K562 (cell line): Measurements from ENCODE around the gene RAB3GAP1. TPM values are rescaled to one million over a fixed set of nuclear protein-coding genes. Genes with fewer than 3 reads are reported as not detected.

Experiments used
- EP300 ChIP-seq: IDR thresholded peaks from 2 replicates; pipeline ENCODE4 v1.6.1; 2012; ENCODE audit warnings: low read length, improper control_type of control experiment
- FOXJ2 ChIP-seq: fragments of 200-800 bp; sonication (Bioruptor generic); IDR thresholded peaks from 2 replicates; pipeline ENCODE4 v1.6.1; 2016; ENCODE audit warnings: missing genetic modification characterization, missing compliant biosample characterization
- HEY1 ChIP-seq: fragments of 250-450 bp; sonication (Bioruptor Pico); IDR thresholded peaks from 2 replicates; pipeline ENCODE4 v1.5.0; 2020; ENCODE audit warnings: mild to moderate bottlenecking, moderate library complexity, borderline replicate concordance
- JUND ChIP-seq, 2 experiments: IDR thresholded peaks; 2 replicates in 1 of 2; 3 replicates in 1 of 2; pipeline ENCODE4 v1.6.1; 2011; ENCODE audit warnings: borderline replicate concordance in 2 of 2, low read depth in 2 of 2, low read length in 2 of 2, improper control_type of control experiment in 1 of 2, missing biosample characterization in 1 of 2, missing genetic modification characterization in 1 of 2, missing genetic modification reagents in 1 of 2
- KLF13 ChIP-seq: fragments of 450-650 bp; IDR thresholded peaks from 2 replicates; pipeline ENCODE4 v1.6.1; 2016; ENCODE audit warnings: missing genetic modification characterization, low read depth, mild to moderate bottlenecking, missing compliant biosample characterization, moderate library complexity, borderline replicate concordance
- POLR2H ChIP-seq: IDR thresholded peaks from 2 replicates; pipeline ENCODE4 v1.6.1; 2016; ENCODE audit warnings: missing genetic modification characterization, low read depth, mild to moderate bottlenecking, control low read depth, missing compliant biosample characterization, moderate library complexity
- RHOXF2B ChIP-seq: fragments of 250-450 bp; sonication (Bioruptor Pico); conservative IDR thresholded peaks from 2 replicates; pipeline ENCODE4 v1.5.1; 2021
- RNF2 ChIP-seq: sonication (generic); IDR thresholded peaks from 2 replicates; pipeline ENCODE4 v1.6.1; 2016
- ZNF561 ChIP-seq: fragments of 450-650 bp; formaldehyde crosslinking; conservative IDR thresholded peaks from 2 replicates; pipeline ENCODE4 v1.4.0; 2020; ENCODE audit warnings: mild to moderate bottlenecking, moderate library complexity
- ZNF766 ChIP-seq: fragments of 200-800 bp; sonication (Bioruptor generic); conservative IDR thresholded peaks from 2 replicates; pipeline ENCODE4 v1.6.1; 2016; ENCODE audit warnings: missing genetic modification characterization, missing compliant biosample characterization
- ZSCAN32 ChIP-seq: fragments of 450-650 bp; formaldehyde crosslinking; IDR thresholded peaks from 2 replicates; pipeline ENCODE4 v1.4.0; 2020; ENCODE audit warnings: mild to moderate bottlenecking, moderate library complexity
- polyA plus RNA-seq, 8 experiments: library from polyadenylated mRNA; depleted of rRNA in 4 of 8; stranded (reverse) in 5 of 8; unstranded in 3 of 8; fragments of >200 nt; fragmentation: Nextera tagmentation in 2 of 8; fragmentation: Illumina TruSeq in 1 of 8; extraction: Ambion mirVana in 2 of 8; extraction: Trizol in 1 of 8; gene quantifications; 2 replicates each; pipeline versions ENCODE4 v1.2.1 to v1.2.3, GENCODE V29; 2011 to 2014; ENCODE audit warnings: inconsistent platforms in 1 of 8, missing spikeins in 1 of 8
- total RNA-seq, 7 experiments: library from RNA; depleted of rRNA in 6 of 7; stranded (reverse); fragments of >200 nt in 6 of 7; fragmentation: Illumina TruSeq in 2 of 7; extraction: Trizol in 2 of 7; gene quantifications; 2 replicates each; pipeline versions ENCODE4 v1.2.1 to v1.2.3, GENCODE V29; 2011 to 2021; ENCODE audit warnings: low replicate concordance in 1 of 7
- TF ChIP-seq, protein P1 (sequence below): fragments of 450-650 bp; IDR thresholded peaks from 2 replicates; pipeline ENCODE4 v1.6.1; 2016; ENCODE audit warnings: mild to moderate bottlenecking, moderate library complexity
- TF ChIP-seq, protein P2 (sequence below): fragments of 450-650 bp; IDR thresholded peaks from 2 replicates; pipeline ENCODE4 v1.6.1; 2016; ENCODE audit warnings: missing biosample characterization, missing genetic modification characterization
- TF ChIP-seq, protein P3 (sequence below), 2 experiments: fragments of 450-650 bp in 1 of 2; sonication (generic) in 1 of 2; formaldehyde crosslinking; conservative IDR thresholded peaks; 2 replicates each; pipeline versions ENCODE4 v1.4.0 to v1.8.1; 2020 to 2022; ENCODE audit warnings: mild to moderate bottlenecking in 1 of 2, missing genetic modification reagents in 1 of 2
- TF ChIP-seq, protein P4 (sequence below): fragments of 250-450 bp; sonication (Bioruptor Pico); IDR thresholded peaks from 2 replicates; pipeline ENCODE4 v1.8.0; 2022; ENCODE audit warnings: moderate library complexity, mild to moderate bottlenecking, inconsistent platforms

Gene RAB3GAP1
- total and polyA plus RNA-seq, 9 of the 15 experiments (the other 6 are each of a cell fraction or from before 2014, with no cell fraction given), result 15.5 to 48.6 (median 33.0) TPM

DNA sequence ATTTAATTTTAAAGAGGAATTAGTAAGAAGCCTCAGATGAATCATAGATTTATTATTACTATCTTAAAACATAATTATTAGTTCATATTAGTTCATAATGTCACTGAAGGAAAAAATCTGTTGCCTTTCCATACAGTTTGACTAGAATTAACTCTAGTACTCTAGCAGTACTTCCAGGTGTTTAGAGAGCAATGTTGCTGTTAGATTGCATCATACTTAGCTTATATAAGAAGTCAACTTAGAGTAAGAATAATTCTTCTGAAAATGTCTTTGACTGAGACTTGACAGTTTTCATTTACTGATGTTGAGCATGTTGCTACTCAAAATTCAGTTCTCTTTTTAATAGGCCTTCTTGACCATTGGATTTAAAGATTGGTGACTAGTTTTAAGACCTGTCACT, 4.7 kb downstream of the RAB3GAP1 start (continued):
- TF ChIP-seq, protein P1, sequence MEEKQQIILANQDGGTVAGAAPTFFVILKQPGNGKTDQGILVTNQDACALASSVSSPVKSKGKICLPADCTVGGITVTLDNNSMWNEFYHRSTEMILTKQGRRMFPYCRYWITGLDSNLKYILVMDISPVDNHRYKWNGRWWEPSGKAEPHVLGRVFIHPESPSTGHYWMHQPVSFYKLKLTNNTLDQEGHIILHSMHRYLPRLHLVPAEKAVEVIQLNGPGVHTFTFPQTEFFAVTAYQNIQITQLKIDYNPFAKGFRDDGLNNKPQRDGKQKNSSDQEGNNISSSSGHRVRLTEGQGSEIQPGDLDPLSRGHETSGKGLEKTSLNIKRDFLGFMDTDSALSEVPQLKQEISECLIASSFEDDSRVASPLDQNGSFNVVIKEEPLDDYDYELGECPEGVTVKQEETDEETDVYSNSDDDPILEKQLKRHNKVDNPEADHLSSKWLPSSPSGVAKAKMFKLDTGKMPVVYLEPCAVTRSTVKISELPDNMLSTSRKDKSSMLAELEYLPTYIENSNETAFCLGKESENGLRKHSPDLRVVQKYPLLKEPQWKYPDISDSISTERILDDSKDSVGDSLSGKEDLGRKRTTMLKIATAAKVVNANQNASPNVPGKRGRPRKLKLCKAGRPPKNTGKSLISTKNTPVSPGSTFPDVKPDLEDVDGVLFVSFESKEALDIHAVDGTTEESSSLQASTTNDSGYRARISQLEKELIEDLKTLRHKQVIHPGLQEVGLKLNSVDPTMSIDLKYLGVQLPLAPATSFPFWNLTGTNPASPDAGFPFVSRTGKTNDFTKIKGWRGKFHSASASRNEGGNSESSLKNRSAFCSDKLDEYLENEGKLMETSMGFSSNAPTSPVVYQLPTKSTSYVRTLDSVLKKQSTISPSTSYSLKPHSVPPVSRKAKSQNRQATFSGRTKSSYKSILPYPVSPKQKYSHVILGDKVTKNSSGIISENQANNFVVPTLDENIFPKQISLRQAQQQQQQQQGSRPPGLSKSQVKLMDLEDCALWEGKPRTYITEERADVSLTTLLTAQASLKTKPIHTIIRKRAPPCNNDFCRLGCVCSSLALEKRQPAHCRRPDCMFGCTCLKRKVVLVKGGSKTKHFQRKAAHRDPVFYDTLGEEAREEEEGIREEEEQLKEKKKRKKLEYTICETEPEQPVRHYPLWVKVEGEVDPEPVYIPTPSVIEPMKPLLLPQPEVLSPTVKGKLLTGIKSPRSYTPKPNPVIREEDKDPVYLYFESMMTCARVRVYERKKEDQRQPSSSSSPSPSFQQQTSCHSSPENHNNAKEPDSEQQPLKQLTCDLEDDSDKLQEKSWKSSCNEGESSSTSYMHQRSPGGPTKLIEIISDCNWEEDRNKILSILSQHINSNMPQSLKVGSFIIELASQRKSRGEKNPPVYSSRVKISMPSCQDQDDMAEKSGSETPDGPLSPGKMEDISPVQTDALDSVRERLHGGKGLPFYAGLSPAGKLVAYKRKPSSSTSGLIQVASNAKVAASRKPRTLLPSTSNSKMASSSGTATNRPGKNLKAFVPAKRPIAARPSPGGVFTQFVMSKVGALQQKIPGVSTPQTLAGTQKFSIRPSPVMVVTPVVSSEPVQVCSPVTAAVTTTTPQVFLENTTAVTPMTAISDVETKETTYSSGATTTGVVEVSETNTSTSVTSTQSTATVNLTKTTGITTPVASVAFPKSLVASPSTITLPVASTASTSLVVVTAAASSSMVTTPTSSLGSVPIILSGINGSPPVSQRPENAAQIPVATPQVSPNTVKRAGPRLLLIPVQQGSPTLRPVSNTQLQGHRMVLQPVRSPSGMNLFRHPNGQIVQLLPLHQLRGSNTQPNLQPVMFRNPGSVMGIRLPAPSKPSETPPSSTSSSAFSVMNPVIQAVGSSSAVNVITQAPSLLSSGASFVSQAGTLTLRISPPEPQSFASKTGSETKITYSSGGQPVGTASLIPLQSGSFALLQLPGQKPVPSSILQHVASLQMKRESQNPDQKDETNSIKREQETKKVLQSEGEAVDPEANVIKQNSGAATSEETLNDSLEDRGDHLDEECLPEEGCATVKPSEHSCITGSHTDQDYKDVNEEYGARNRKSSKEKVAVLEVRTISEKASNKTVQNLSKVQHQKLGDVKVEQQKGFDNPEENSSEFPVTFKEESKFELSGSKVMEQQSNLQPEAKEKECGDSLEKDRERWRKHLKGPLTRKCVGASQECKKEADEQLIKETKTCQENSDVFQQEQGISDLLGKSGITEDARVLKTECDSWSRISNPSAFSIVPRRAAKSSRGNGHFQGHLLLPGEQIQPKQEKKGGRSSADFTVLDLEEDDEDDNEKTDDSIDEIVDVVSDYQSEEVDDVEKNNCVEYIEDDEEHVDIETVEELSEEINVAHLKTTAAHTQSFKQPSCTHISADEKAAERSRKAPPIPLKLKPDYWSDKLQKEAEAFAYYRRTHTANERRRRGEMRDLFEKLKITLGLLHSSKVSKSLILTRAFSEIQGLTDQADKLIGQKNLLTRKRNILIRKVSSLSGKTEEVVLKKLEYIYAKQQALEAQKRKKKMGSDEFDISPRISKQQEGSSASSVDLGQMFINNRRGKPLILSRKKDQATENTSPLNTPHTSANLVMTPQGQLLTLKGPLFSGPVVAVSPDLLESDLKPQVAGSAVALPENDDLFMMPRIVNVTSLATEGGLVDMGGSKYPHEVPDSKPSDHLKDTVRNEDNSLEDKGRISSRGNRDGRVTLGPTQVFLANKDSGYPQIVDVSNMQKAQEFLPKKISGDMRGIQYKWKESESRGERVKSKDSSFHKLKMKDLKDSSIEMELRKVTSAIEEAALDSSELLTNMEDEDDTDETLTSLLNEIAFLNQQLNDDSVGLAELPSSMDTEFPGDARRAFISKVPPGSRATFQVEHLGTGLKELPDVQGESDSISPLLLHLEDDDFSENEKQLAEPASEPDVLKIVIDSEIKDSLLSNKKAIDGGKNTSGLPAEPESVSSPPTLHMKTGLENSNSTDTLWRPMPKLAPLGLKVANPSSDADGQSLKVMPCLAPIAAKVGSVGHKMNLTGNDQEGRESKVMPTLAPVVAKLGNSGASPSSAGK, result 0 out of 2 replicates have a peak, but pooled peaks have one; percentile 24
- TF ChIP-seq HEY1 (no peak), RHOXF2B (CRISPR knock-in tag) (no peak), EP300 (peak; percentile 72), RNF2 (no peak), ZNF561 (CRISPR knock-in tag) (no peak), KLF13 (tag) (no peak), POLR2H (tag) (peak; percentile 50), ZNF766 (peak; percentile 50; the same call in 1 of the 2 replicates), JUND (IDR thresholded peaks at IDR 0.05; ENCODE audit: borderline replicate concordance, low read depth, low read length) (peak; percentile 78), JUND (tag; IDR thresholded peaks at IDR 0.05; ENCODE audit: borderline replicate concordance, low read depth, low read length) (peak; percentile 69; the same call in 2 of the 3 replicates), FOXJ2 (peak; percentile 56; the same call in 1 of the 2 replicates), ZSCAN32 (CRISPR knock-in tag) (peak; percentile 92)
- TF ChIP-seq, protein P2, sequence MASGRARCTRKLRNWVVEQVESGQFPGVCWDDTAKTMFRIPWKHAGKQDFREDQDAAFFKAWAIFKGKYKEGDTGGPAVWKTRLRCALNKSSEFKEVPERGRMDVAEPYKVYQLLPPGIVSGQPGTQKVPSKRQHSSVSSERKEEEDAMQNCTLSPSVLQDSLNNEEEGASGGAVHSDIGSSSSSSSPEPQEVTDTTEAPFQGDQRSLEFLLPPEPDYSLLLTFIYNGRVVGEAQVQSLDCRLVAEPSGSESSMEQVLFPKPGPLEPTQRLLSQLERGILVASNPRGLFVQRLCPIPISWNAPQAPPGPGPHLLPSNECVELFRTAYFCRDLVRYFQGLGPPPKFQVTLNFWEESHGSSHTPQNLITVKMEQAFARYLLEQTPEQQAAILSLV (tag), result peak; percentile 89
- TF ChIP-seq, protein P3, sequence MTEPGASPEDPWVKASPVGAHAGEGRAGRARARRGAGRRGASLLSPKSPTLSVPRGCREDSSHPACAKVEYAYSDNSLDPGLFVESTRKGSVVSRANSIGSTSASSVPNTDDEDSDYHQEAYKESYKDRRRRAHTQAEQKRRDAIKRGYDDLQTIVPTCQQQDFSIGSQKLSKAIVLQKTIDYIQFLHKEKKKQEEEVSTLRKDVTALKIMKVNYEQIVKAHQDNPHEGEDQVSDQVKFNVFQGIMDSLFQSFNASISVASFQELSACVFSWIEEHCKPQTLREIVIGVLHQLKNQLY (CRISPR knock-in tag; conservative IDR thresholded peaks at IDR 0.05), result no peak
- TF ChIP-seq, protein P4, sequence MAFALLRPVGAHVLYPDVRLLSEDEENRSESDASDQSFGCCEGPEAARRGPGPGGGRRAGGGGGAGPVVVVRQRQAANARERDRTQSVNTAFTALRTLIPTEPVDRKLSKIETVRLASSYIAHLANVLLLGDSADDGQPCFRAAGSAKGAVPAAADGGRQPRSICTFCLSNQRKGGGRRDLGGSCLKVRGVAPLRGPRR, result no peak
